DOHH2 (cell line): ENCODE results near the gene SETMAR.

Experiments
- CTCF ChIP-seq: fragments of 200-600 bp; sonication (generic); IDR thresholded peaks from one replicate; pipeline ENCODE4 v1.5.1; 2014; ENCODE audit warnings: antibody characterized with exemption, mild to moderate bottlenecking, low read depth, low read length; ENCODE audit not compliant: poor library complexity, severe bottlenecking
- EZH2phosphoT487 ChIP-seq: fragments of 200-600 bp; sonication (generic); IDR thresholded peaks from 2 replicates; pipeline ENCODE4 v1.6.1; 2017; ENCODE audit warnings: borderline replicate concordance, mild to moderate bottlenecking, antibody characterized with exemption, low read length, moderate library complexity, mixed read lengths

GRCh38 chr3:4356546-4357410, 53.6 kb downstream of the SETMAR start:
- TF ChIP-seq CTCF = no peak
- no peak for TF ChIP-seq EZH2phosphoT487
